GM15510 (cell line): ENCODE data around the gene TEKT2.

Experiments used
- POLR2A ChIP-seq: IDR thresholded peaks from 3 replicates; pipeline ENCODE4 v1.6.1; 2011; ENCODE audit warnings: borderline replicate concordance; ENCODE audit not compliant: insufficient read length; ENCODE audit errors: extremely low read depth

The TEKT2 gene

DNA sequence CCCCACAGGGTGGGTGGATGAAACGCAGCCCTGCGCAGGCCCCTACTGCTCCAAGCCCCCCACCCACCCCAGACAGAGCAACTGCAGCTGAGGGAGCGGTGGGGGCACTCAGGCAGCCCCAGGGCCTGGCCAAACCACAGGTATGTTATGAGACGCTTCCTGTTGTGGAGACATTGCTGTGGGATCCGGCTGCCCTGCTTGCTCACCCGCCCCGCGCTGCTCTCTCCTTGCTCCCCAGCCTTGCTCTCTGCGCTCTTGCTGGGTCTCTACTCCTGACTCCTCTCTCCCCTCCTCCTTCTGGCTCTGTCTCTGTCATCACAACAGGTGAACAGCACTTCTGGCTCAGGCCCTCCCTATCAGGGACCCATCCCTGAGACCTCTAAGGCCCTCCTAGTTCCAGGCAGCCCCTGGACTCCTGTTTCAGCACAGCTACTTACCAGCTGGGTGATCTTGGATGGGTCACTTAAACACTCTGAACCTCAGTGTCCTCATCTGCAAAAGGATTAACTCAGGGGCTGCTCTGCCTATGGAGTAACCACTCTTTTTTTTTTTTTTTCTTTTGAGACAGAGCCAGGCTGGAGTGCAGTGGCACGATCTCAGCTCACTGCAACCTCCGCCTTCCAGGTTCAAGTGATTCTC, 25.3 kb downstream of the TEKT2 start:
- TF ChIP-seq POLR2A: no peak

DNA sequence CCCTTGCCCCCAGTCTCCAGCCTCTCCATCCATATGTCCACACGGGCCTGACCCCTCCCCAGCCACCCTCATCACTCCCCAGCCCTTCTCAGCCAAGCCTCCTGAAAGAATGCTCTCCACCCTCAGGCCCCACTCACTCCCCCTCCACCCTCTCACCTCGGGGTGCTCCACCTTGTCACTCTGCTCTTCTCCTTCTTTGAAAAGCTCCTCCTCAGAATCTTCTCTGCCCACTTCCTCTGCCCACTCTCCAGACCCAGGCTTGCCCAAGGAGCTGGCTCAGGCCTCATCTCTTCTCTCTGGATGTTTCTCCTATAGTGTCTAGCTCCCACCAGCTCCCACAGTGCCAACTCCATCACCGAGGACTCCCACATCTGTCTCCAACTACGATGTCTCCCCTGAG, 27.3 kb downstream of the TEKT2 start:
- TF ChIP-seq POLR2A: no peak

DNA sequence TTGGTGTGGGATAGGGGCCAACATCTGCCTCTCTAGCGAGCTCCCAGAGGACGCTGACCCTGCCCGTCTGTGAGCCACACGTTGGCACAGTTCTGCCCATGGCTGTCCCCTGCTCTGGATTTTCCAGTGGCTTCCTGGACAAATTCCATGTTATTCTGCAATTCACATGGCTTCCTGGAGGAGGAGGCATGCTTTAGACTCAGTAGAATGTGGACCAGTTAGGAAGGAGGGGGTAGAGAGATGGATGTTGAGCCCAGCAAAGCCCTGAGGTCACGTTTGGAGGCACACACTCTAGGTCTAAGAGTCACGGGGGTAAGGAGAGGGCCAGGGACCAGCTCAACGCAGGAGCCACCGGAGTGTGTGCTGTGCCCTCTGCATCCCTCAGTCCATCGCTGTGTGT, 28.9 kb downstream of the TEKT2 start:
- no peak for TF ChIP-seq POLR2A

DNA sequence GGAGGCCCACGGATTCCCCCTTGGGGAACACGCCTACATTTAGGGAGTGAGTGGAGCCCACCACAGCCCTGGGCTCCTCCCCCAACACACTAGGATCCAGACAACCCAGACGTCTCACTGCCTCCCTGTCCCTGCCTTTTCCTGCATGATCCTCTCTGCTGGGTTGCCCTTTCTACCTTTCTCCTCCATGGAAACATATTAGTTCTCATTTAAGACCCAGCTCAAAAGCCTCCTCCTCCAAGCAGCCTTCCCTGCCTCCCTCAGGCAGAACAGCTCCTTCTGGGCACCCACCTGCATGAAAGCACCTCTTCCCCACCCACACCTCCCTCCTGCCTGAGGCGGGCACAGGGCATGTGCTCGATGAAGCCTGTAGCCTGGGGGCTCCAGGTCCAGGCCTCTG, 30.5 kb downstream of the TEKT2 start:
- no peak for TF ChIP-seq POLR2A

DNA sequence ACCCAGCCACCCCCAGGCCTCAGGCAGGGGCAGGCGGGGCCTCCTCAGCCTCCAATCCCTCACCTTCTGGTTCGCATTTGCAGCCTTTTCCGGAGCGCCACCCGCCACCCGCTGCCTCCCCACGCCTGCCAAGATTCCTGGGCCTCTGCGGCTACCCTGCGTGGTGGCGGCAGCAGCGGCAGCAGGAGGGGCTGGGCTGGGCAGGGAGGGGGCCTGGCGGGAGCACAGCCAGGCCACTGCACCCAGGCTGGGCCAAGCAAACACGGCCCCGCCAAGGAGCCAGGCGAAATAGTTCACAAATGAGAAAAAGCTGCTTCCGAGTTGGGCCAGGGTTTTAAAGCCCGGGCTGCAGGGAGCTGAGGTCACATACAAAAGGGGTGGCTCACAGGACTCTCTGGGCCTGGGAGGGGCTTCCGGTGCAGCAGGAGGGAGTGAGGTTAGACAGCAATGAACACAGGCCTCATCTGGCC, 31.3 kb downstream of the TEKT2 start:
- TF ChIP-seq POLR2A: no peak

DNA sequence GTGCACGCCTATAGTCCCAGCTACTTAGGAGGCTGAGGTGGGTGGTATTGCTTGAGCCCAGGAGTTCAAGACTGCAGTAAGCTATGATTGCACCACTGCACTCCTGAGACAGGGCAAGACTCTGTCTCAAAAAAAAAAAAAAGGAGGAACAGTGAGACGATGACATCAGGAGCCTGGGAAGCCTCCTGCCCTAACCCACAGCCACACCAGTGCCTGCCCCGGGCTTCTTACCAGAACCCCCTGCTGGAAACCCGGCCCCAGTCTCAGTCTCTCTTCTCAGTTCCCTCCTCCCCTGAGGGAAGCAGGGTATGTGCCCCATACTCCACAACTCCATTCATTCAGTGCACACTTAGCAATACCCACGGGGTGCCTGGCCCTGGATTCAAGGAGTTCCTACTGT, 32.0 kb downstream of the TEKT2 start:
- TF ChIP-seq POLR2A: no peak

DNA sequence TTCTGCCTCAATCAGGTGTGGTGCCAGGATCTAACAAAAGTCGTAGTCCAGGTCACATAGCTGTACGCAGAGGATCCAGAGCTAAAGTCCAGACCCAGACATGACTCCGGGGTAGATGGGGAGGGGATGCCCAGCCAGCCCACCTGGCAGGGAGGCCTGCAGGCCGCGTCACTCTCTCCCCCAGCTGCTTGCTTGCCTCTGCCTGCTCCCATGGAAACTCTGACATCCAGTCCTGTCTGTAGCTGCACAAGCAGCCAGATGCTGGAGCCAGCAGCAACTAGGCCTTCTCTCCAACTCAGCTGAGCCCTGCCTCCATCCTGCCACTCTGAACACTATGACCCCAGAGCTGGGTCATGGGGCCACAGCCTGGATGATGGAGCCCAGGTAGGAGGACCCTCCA, 33.0 kb downstream of the TEKT2 start:
- no peak for TF ChIP-seq POLR2A

DNA sequence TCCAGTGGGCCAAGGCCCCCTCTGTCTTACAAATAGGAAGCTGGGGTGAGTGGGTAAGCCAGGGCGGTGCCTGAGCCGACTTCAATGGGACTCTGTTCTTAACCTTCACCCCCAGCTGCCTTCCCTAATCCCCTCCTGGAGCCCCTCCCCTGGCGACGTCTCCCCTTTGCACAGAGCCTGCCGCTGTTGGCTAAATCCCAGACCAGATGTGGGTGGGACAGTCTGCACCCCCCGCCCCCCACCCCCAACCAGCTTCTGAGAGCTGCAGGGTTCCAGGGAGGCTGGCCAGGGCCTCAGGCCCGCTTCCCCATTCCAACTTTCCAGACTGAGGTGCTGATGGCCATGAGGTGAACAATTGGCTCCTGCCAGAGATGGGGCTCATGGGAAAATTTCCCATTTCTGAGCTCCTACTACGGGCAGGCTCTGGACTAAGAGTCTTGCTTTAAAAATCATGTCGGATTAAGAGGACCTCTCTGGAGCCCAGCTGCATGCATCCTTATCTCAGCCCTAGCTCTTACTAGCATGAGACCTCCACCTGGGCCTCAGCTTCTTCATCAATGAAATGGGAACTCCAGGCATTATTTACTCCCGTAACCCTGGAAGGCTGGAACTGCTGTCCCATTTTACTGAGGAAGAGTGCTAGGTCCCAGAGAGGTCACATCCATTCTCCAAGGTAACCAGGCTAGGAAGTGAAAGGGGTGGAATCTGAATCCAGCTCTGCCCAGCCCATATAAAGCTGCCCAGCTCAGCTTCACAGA, 34.7 kb downstream of the TEKT2 start:
- no peak for TF ChIP-seq POLR2A

DNA sequence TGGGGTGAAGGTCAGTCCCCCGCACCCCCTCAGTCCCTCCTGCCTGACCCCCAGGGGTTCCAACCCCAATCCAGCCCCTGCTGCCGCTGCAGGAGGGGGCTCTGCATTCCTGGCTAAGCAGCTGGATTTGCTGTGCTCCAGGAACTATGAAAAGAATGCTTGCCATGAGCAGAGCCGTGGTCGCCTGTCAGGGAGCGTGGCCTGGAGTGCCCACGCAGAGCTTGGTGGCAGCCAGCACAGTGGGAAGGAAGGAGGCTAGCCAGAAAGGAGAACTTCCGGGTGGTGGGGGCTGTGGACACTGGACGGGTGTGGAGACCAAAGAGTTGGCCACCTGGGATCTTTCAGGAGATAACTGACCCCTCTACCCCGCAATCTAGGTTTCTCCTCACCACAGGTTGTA, 35.6 kb downstream of the TEKT2 start:
- no peak for TF ChIP-seq POLR2A

DNA sequence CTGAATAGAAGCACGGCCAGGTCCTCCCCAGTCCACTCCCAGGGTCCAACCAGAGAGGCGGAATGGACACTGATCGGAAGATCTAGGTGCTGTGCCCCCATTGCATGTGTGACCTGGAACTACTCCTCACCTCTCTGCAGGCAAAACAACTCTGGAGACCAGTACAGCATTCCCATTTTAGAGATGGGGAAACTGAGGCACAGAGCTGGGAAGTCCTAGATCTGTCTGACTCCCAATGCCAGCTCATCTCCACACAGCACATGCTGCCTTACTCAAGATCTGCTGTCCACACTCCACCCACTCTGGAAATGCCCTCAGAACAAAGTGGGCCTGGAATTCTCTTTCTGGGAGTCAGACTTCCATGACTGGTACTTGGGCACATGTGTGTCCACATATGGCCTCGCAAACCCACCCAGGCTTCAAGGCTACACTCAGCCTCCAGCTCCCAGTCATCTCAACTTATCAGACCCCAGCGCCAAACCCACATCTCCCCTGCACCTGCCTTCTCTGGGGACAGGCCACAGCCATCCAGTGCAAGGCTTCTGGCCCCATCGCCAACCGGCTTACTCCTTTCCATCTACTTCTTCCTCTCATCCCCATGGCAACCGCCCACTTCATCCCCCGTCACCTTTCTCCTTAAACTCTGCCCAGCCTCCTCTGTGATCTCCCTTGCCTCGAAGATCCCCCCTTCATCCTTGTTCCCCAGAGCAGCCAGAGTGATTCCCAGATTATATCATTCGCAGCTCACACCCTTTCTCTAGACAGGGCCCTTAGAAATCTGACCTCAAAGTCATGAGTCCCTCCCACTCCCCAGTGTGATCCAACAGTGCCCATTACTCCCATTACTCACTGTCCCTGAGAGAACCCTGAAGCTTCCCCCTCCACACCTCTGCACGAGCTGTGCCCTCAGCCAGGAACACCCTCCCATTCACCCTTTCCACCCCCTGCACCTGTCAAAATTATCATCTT, 38.5 kb downstream of the TEKT2 start:
- TF ChIP-seq POLR2A: no peak

DNA sequence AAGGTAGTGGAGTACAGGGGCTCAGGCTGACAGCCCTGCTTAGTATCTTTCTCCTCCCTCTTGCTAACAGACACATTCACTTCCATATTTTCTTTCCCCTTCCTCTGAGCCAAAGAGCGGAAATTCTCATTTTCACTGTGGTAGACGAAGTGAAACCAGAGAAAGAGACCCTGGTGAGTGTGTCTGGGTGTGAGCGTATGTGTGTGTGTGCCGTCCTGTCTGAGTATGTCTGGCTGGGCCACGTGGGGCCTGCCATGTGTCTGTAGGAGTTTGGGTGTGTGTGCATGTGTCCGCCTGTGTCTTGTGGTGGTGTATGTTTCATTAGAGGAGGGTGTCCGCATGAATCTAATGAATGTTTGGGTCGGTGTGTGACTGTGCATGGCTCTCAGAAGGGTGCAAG, 39.5 kb downstream of the TEKT2 start:
- TF ChIP-seq POLR2A: no peak

DNA sequence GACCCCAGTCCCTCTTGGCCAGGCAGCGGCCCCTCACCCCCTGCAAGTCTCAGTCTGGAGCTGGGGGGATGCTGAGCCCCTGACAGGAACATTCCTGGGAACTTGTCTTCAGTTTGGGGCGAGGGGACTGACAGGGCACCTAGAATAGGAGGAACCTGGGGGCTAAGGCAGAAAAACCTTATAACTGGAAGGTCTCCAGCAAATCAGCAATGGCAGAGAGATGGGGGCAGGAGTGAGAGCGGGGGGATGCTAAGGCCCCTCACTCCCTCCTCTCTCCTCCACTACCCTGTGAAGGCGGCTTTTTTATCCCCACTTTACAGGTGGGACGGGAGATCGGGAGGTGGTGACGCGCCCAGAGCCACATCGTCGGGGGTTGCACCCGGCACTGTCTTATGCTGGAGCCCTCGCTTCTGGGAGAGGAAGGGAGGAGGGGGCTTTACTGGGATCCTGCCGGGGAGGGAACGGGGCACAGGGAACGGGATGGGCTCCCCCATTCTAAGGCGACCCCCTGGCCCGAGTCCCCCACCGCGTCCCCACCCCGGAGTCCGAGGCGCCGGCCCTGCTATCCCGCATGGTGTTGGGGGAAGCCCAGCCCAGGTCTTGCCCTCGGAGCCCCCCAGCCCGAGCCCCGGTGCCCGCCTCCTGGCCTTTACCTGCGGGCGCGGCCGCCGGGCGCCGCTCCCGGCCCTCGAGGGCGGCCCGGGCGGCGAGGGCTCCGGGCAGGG, 40.7 kb downstream of the TEKT2 start:
- no peak for TF ChIP-seq POLR2A

DNA sequence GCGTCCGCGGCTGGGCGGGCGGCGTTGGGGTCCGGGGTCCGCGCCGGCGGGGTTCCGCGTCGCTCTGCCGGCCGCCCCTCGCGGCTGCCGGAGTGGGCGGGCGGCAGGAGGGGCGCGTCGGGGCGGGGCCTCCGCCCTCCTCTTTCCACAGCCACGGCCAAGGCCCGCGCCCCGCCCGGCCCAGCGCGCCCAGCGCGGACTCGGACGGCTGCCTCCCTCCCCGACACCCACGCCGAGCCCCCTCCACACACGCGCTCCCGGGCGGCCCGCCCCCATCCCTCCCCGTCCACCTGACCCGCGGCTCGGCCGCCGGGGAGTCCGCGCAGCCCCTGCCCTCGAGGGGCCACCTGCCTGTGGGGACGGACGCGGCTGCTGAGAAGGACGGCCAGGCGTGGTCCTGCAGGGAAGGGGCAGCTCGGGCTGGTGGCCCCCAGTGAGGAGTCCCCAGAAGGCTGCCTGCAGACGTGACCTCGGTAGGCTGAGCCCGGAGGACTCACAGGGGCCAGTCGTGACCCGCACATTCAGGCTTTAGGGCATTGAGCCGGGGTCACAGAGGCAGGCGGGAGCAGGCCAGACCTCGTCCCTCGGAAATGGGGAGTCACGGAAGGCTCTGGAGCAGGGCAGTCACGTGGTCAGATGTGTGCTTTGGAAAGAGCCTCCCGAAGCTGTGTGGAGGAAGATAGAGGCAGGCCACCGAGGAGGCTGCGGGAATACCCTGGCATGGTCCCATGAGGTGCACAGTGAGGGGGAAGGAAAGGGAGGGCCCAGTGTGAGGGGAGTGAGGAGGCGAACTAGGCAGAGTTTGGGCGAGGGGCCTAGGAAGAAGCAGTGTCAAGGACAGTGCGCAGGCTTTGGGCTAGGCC, 41.5 kb downstream of the TEKT2 start, which contains the start of gene COL8A2:
Gene COL8A2, minus strand, starts transcription at position 94 of the 863 bp plus-strand sequence. CDS start 24,980 bp downstream, outside the sequence.
- no peak for TF ChIP-seq POLR2A
